ENCODE measurements around the gene TRIM28. TPM values are rescaled to one million over a fixed set of nuclear protein-coding genes. Genes with fewer than 3 reads are reported as not detected.

The TRIM28 gene
- total and polyA plus RNA-seq, 9 of the 15 experiments (the other 6 are each of a cell fraction or from before 2014, with no cell fraction given), result 12.1 to 797 (median 490) TPM

DNA sequence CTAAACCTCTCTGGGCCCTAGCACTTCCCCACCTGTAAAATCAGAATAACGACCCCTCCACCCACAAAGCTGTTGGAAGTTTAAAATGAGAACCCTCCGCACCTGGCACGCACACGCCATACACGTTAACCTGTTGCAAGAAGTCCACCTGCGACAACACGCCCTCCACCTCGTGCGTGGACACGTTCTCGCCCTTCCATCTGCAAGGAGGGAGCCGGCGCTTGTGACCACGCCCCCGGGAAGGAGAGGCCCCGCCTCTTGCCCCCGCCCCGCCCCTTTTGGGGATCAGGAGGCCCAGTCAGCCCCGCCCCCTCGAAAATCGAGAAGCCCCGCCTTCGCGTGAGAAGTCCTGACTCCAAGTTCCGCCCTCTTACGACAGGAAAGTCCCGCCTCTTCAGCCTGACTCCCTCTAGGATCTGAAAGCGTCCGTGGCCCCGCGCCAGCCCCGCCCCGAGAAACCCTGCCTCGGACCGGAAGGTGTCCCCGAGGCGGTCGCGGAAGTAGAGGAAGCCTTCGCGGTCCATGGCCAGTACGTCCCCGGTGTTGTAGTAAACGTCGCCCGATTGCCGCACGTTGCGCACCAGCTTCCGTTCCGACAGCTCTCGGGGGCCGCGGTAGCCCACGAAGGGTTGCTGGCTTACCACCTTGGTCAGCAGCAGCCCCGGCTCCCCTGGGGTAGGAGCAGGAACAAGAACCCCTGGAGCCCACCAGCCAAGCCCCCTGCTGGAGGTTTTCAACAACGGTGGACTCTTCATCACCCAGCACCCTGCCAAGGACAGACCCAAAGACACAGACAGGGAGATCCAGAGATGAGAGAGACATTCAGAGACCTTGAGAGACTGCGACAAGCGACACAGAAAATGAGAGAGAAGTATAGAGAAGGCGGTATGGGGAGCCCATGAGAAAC lies 44.6 kb upstream of the TRIM28 start (continued):
- TF ChIP-seq, protein P1, sequence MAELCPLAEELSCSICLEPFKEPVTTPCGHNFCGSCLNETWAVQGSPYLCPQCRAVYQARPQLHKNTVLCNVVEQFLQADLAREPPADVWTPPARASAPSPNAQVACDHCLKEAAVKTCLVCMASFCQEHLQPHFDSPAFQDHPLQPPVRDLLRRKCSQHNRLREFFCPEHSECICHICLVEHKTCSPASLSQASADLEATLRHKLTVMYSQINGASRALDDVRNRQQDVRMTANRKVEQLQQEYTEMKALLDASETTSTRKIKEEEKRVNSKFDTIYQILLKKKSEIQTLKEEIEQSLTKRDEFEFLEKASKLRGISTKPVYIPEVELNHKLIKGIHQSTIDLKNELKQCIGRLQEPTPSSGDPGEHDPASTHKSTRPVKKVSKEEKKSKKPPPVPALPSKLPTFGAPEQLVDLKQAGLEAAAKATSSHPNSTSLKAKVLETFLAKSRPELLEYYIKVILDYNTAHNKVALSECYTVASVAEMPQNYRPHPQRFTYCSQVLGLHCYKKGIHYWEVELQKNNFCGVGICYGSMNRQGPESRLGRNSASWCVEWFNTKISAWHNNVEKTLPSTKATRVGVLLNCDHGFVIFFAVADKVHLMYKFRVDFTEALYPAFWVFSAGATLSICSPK (IDR thresholded peaks at IDR 0.05; ENCODE audit: borderline replicate concordance), result peak; percentile 44; the same call in 1 of the 2 replicates
- TF ChIP-seq ZNF282 (CRISPR knock-in tag; IDR thresholded peaks at IDR 0.05) (no peak), TRIM28 (IDR thresholded peaks at IDR 0.05) (peak; percentile 63), NEUROD1 (IDR thresholded peaks at IDR 0.05; ENCODE audit: borderline replicate concordance, low read depth, low read length, partially characterized antibody) (peak; percentile 79), RFX5 (IDR thresholded peaks at IDR 0.05; ENCODE audit: low read depth, low read length) (no peak), ETS1 (conservative IDR thresholded peaks at IDR 0.05; ENCODE audit: control insufficient read depth, low read depth, low read length) (peak; percentile 78; the same call in 1 of the 2 replicates), GATAD2A (IDR thresholded peaks at IDR 0.05) (peak; percentile 62; the same call in 1 of the 2 replicates), ATF3 (IDR thresholded peaks at IDR 0.05) (no peak; the same call in 1 of the 2 replicates), ATF3 (CRISPR knock-in tag; conservative IDR thresholded peaks at IDR 0.05) (no peak; the same call in 1 of the 2 replicates)
- TF ChIP-seq, protein P2, sequence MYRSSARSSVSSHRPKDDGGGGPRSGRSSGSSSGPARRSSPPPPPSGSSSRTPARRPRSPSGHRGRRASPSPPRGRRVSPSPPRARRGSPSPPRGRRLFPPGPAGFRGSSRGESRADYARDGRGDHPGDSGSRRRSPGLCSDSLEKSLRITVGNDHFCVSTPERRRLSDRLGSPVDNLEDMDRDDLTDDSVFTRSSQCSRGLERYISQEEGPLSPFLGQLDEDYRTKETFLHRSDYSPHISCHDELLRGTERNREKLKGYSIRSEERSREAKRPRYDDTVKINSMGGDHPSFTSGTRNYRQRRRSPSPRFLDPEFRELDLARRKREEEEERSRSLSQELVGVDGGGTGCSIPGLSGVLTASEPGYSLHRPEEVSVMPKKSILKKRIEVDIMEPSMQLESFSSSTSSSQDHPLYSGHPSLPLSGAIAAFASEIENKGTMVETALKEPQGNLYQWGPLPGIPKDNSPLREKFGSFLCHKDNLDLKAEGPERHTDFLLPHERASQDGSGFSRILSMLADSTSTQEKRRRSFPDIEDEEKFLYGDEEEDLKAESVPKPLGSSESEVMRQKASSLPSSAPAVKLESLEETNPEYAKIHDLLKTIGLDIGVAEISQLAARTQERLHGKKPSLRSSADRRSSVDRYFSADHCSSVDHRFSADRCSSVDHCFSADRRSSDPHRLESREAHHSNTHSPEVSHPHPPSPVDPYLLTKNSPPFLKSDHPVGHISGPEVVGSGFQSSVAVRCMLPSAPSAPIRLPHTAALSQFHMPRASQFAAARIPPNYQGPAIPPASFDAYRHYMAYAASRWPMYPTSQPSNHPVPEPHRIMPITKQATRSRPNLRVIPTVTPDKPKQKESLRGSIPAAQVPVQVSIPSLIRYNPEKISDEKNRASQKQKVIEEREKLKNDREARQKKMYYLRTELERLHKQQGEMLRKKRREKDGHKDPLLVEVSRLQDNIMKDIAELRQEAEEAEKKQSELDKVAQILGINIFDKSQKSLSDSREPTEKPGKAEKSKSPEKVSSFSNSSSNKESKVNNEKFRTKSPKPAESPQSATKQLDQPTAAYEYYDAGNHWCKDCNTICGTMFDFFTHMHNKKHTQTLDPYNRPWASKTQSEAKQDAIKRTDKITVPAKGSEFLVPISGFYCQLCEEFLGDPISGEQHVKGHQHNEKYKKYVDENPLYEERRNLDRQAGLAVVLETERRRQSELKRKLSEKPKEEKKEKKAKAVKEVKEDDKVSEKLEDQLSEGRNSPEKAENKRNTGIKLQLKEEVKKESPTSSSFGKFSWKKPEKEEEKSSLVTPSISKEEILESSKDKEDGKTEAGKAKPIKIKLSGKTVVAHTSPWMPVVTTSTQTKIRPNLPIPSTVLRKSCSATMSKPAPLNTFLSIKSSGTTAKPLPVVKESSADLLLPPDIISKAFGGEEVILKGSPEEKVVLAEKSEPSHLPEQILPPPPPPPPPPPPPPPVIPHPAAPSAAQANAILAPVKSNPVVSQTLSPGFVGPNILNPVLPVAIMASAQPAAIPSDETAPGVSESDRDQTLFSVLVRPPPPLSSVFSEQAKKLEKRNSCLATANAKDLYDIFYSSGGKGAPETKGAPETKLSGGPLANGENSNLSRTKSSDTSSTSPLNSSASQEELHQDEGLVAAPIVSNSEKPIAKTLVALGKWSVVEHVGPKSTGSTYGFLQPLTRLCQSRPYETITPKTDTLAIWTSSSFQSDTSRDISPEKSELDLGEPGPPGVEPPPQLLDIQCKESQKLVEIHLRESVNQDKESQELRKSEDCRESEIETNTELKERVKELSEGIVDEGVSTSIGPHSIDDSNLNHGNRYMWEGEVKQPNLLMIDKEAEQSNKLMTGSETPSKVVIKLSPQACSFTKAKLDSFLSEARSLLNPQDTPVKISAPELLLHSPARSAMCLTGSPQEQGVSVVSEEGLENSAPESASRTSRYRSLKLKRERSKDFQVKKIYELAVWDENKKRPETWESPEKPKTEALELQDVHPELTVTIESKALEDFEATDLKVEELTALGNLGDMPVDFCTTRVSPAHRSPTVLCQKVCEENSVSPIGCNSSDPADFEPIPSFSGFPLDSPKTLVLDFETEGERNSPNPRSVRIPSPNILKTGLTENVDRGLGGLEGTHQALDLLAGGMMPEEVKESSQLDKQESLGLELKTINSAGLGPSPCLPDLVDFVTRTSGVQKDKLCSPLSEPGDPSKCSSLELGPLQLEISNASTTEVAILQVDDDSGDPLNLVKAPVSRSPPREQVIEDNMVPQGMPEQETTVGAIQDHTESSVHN (IDR thresholded peaks at IDR 0.05; ENCODE audit: borderline replicate concordance in 1 of 2, low read depth in 1 of 2), result no peak
- TF ChIP-seq, protein P3, sequence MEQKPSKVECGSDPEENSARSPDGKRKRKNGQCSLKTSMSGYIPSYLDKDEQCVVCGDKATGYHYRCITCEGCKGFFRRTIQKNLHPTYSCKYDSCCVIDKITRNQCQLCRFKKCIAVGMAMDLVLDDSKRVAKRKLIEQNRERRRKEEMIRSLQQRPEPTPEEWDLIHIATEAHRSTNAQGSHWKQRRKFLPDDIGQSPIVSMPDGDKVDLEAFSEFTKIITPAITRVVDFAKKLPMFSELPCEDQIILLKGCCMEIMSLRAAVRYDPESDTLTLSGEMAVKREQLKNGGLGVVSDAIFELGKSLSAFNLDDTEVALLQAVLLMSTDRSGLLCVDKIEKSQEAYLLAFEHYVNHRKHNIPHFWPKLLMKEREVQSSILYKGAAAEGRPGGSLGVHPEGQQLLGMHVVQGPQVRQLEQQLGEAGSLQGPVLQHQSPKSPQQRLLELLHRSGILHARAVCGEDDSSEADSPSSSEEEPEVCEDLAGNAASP (IDR thresholded peaks at IDR 0.05), result no peak

All from K562 (cell line).